ENCODE measurements around the gene BST2. TPM values are rescaled to one million over a fixed set of nuclear protein-coding genes. Genes with fewer than 3 reads are reported as not detected.

The BST2 gene
- polyA plus RNA-seq (2013, experiment 1 of 2; ENCODE audit: insufficient read length) = 0.41 TPM
- polyA plus RNA-seq (2013, experiment 2 of 2; ENCODE audit: insufficient read length) = 1.1 TPM

- peak; percentile 35 for DNase-seq
Measured at GRCh38 chr19:17405250-17406045, at the start of gene BST2. Gene BST2 (minus strand): TSS chr19:17405630. CDS start chr19:17405575, 55 bp downstream.

- DNase-seq = no peak
Measured at GRCh38 chr19:17454576-17455071, 49.2 kb upstream of the BST2 start.

GRCh38 chr19:17451820-17452219 lies 46.4 kb upstream of the BST2 start:
- DNase-seq = no peak

- DNase-seq = no peak
Measured at GRCh38 chr19:17450264-17451075, 45.0 kb upstream of the BST2 start.

- DNase-seq = no peak
Measured at GRCh38 chr19:17448131-17448967, 42.9 kb upstream of the BST2 start, which contains the start of gene TMEM221. Gene TMEM221 (minus strand): TSS chr19:17448668. CDS start chr19:17448462, 206 bp downstream.

GRCh38 chr19:17447704-17448130 lies 42.3 kb upstream of the BST2 start:
- no peak for DNase-seq

GRCh38 chr19:17445526-17446165 lies 40.2 kb upstream of the BST2 start:
- no peak for DNase-seq

GRCh38 chr19:17441241-17442021 lies 36.0 kb upstream of the BST2 start:
- peak; percentile 26 for DNase-seq

GRCh38 chr19:17436874-17437267 lies 31.4 kb upstream of the BST2 start:
- no peak for DNase-seq

GRCh38 chr19:17436094-17436873 lies 30.9 kb upstream of the BST2 start:
- no peak for DNase-seq

GRCh38 chr19:17435218-17435617 lies 29.8 kb upstream of the BST2 start:
- DNase-seq = no peak

- DNase-seq = no peak
Measured at GRCh38 chr19:17431417-17431816, 26.0 kb upstream of the BST2 start.

- DNase-seq = no peak
Measured at GRCh38 chr19:17429641-17430113, 24.2 kb upstream of the BST2 start.

- DNase-seq = no peak
Measured at GRCh38 chr19:17424743-17425365, 19.4 kb upstream of the BST2 start.

- DNase-seq = no peak
Measured at GRCh38 chr19:17423429-17424208, 18.2 kb upstream of the BST2 start.

- no peak for DNase-seq
Measured at GRCh38 chr19:17421942-17422341, 16.5 kb upstream of the BST2 start.

- no peak for DNase-seq
Measured at GRCh38 chr19:17420475-17420924, 15.1 kb upstream of the BST2 start.
